Neuronal stem cell (in vitro differentiated cells): ENCODE measurements around the gene MAPK1.

Source experiments
- DNase-seq: peaks from one replicate; pipeline ENCODE4 v3.0.0-alpha.2; 2013; ENCODE audit warnings: low spot score
- H2AFZ ChIP-seq: one replicate; pipeline ENCODE4 v1.6.1; 2013; ENCODE audit warnings: mild to moderate bottlenecking, low read length, inconsistent platforms
- H2AK5ac ChIP-seq: 2 replicates; pipeline ENCODE4 v1.6.1; 2013; ENCODE audit warnings: low read depth, mild to moderate bottlenecking, inconsistent platforms, low read length, moderate library complexity, mixed read lengths
- H2BK120ac ChIP-seq: 2 replicates; pipeline ENCODE4 v1.6.1; 2013; ENCODE audit warnings: low read depth, mild to moderate bottlenecking, inconsistent platforms, low read length, moderate library complexity, mixed read lengths
- H2BK12ac ChIP-seq: one replicate; pipeline ENCODE4 v1.6.1; 2013; ENCODE audit warnings: low read length, inconsistent platforms
- H2BK15ac ChIP-seq: 2 replicates; pipeline ENCODE4 v1.6.1; 2013; ENCODE audit warnings: mild to moderate bottlenecking, low read length, inconsistent platforms, mixed read lengths
- H2BK5ac ChIP-seq: one replicate; pipeline ENCODE4 v1.6.1; 2013; ENCODE audit warnings: inconsistent platforms, mild to moderate bottlenecking, low read length, moderate library complexity
- H3K14ac ChIP-seq: one replicate; pipeline ENCODE4 v1.6.1; 2013; ENCODE audit warnings: low read length, inconsistent platforms
- H3K18ac ChIP-seq: 2 replicates; pipeline ENCODE4 v1.6.1; 2013; ENCODE audit warnings: low read length, inconsistent platforms
- H3K23ac ChIP-seq: 2 replicates; pipeline ENCODE4 v1.6.1; 2013; ENCODE audit warnings: low read depth, mild to moderate bottlenecking, mixed read lengths, low read length, inconsistent platforms; ENCODE audit not compliant: poor library complexity
- H3K27ac ChIP-seq: replicated peaks from 3 replicates; pipeline ENCODE4 v1.5.1; 2013; ENCODE audit warnings: low read length, inconsistent platforms
- H3K27me3 ChIP-seq, 3 experiments: 2 replicates each; pipeline ENCODE4 v1.6.1; 2013; ENCODE audit warnings: low read length in 3 of 3, mild to moderate bottlenecking in 2 of 3, inconsistent platforms in 1 of 3, low read depth in 1 of 3, mixed read lengths in 1 of 3, moderate library complexity in 1 of 3; ENCODE audit not compliant: control insufficient read depth in 3 of 3, insufficient read depth in 3 of 3
- H3K36me3 ChIP-seq, 2 donors: replicated peaks in 1 of 2; 2 replicates each; pipeline ENCODE4 v1.6.1; 2013; ENCODE audit warnings: low read length in 2 of 2; ENCODE audit not compliant: control insufficient read depth in 2 of 2, insufficient read depth in 2 of 2
- H3K4ac ChIP-seq: 2 replicates; pipeline ENCODE4 v1.6.1; 2013; ENCODE audit warnings: inconsistent platforms, mild to moderate bottlenecking, low read length, moderate library complexity
- H3K4me1 ChIP-seq, 2 donors: 1 replicate in 1 of 2; 2 replicates in 1 of 2; pipeline ENCODE4 v1.6.1; 2013; ENCODE audit warnings: low read length in 2 of 2, low read depth in 1 of 2; ENCODE audit not compliant: control insufficient read depth in 2 of 2, insufficient read depth in 1 of 2
- H3K4me2 ChIP-seq: one replicate; pipeline ENCODE4 v1.6.1; 2013; ENCODE audit warnings: mild to moderate bottlenecking, low read length, inconsistent platforms; ENCODE audit not compliant: insufficient read depth, poor library complexity, severe bottlenecking
- H3K4me3 ChIP-seq, 2 donors: 2 replicates each; pipeline ENCODE4 v1.5.1; 2013; ENCODE audit warnings: low read length in 2 of 2, mild to moderate bottlenecking in 2 of 2, inconsistent platforms in 1 of 2, moderate library complexity in 1 of 2
- H3K79me1 ChIP-seq: one replicate; pipeline ENCODE4 v1.6.1; 2013; ENCODE audit warnings: low read depth, mild to moderate bottlenecking, inconsistent platforms, low read length, moderate library complexity
- H3K9ac ChIP-seq: one replicate; pipeline ENCODE4 v1.6.1; 2013; ENCODE audit warnings: mild to moderate bottlenecking, low read depth, low read length, inconsistent platforms; ENCODE audit not compliant: poor library complexity
- H3K9me3 ChIP-seq, 2 donors: replicated peaks in 1 of 2; 2 replicates each; pipeline versions ENCODE3 to v1.6.1; 2013; ENCODE audit warnings: low read length in 2 of 2, mild to moderate bottlenecking in 2 of 2, inconsistent platforms in 1 of 2, low read depth in 1 of 2, mixed read lengths in 1 of 2, moderate library complexity in 1 of 2; ENCODE audit not compliant: control insufficient read depth in 2 of 2, insufficient read depth in 1 of 2
- H4K8ac ChIP-seq: one replicate; pipeline ENCODE4 v1.6.1; 2013; ENCODE audit warnings: low read depth, mild to moderate bottlenecking, inconsistent platforms, low read length, moderate library complexity
- H4K91ac ChIP-seq: one replicate; pipeline ENCODE4 v1.6.1; 2013; ENCODE audit warnings: low read length, low read depth, mild to moderate bottlenecking, inconsistent platforms; ENCODE audit not compliant: poor library complexity
- WGBS, 2 donors: extraction: QIAGEN DNeasy Blood & Tissue Kit; methylation state at CpG; one replicate each; pipeline ENCODE4 v1.1.7; 2013; ENCODE audit warnings: missing lambda C conversion rate in 2 of 2, mixed read lengths in 1 of 2; ENCODE audit not compliant: insufficient read length in 2 of 2, insufficient replicate concordance in 1 of 2; ENCODE audit errors: extremely low coverage in 2 of 2; 5-methylcytosine and 5-hydroxymethylcytosine counted together

The MAPK1 gene

GRCh38 chr22:21736084-21736642, 131.3 kb downstream of the MAPK1 start:
- Histone ChIP-seq H3K27ac (peak overlapping the region; percentile 67), H3K18ac (peak overlapping the region; percentile 99), H3K4me3 (peak overlapping the region; percentile 74 to 89), H3K4ac (no peak overlapping the region), H3K36me3 (peaks cover 0 to 18% of the 10 kb centered on the region in 2 donors), H3K23ac (peak overlapping the region; percentile 100), H3K9ac (peak overlapping the region; percentile 99), H4K8ac (peak overlapping the region; percentile 45), H3K14ac (peak overlapping the region; percentile 94), H2AFZ (peak overlapping the region; percentile 92), H3K79me1 (no peaks in the 10 kb centered on the region), H2BK12ac (peak overlapping the region; percentile 91), H4K91ac (no peak overlapping the region), H3K27me3 (peaks cover 0 to 17% (median 4%) of the 10 kb centered on the region in 3 experiments), H2BK15ac (peak overlapping the region; percentile 89), H3K4me1 (peaks cover 7 to 8% of the 10 kb centered on the region in 2 donors), H2BK120ac (no peak overlapping the region), H3K4me2 (peak overlapping the region; percentile 96), H3K9me3 (no peaks in the 10 kb centered on the region), H2BK5ac (peak overlapping the region; percentile 79), H2AK5ac (peak overlapping the region; percentile 67)
- DNase-seq, result no peak
- no CpG with 5 or more reads among the region's 65 CpGs for WGBS, 2 donors

- WGBS, 2 donors, result no CpG with 5 or more reads among the region's 102 CpGs
- peak; percentile 99 for DNase-seq
Measured at GRCh38 chr22:21735200-21736083, 132.0 kb downstream of the MAPK1 start, which contains the start of gene YPEL1. Gene YPEL1 (minus strand): TSS chr22:21735794. CDS start chr22:21710744, 25,050 bp downstream.

GRCh38 chr22:21734540-21735199, 132.8 kb downstream of the MAPK1 start:
- Histone ChIP-seq H3K27me3 (peaks cover 0 to 11% (median 2%) of the 10 kb centered on the region in 3 experiments), H3K9ac (no peak overlapping the region), H3K23ac (no peak overlapping the region), H3K79me1 (no peaks in the 10 kb centered on the region), H2BK15ac (no peak overlapping the region), H2BK5ac (no peak overlapping the region), H3K18ac (no peak overlapping the region), H3K9me3 (no peaks in the 10 kb centered on the region), H3K4me2 (peak overlapping the region; percentile 81), H3K4me1 (peaks cover 7 to 8% of the 10 kb centered on the region in 2 donors), H2BK120ac (no peak overlapping the region), H2AK5ac (no peak overlapping the region), H3K14ac (no peak overlapping the region), H2AFZ (peak overlapping the region; percentile 92), H2BK12ac (no peak overlapping the region), H4K8ac (no peak overlapping the region), H4K91ac (no peak overlapping the region), H3K36me3 (peaks cover 1 to 32% of the 10 kb centered on the region in 2 donors), H3K27ac (no peak overlapping the region), H3K4me3 (peak overlapping the region; percentile 55 to 94), H3K4ac (no peak overlapping the region)
- no CpG with 5 or more reads among the region's 8 CpGs for WGBS, 2 donors
- DNase-seq, result no peak

More at GRCh38 chr22:21735200-21736083, 132.0 kb downstream of the MAPK1 start, which contains the start of gene YPEL1:
- H4K91ac ChIP-seq, result peak within 1 kb of the TSS; percentile 14
- H3K36me3 ChIP-seq, result peaks cover under 1 to 25% of the 10 kb centered on the region in 2 donors
- peak within 1 kb of the TSS; percentile 99 for H3K18ac ChIP-seq
- H2BK12ac ChIP-seq, result peak within 1 kb of the TSS; percentile 91
- no peak within 1 kb of the TSS for H2BK120ac ChIP-seq
- H4K8ac ChIP-seq, result peak within 1 kb of the TSS; percentile 45
- H3K4me1 ChIP-seq, result peaks cover 7 to 8% of the 10 kb centered on the region in 2 donors
- H3K9ac ChIP-seq, result peak within 1 kb of the TSS; percentile 99
- peak within 1 kb of the TSS; percentile 67 for H2AK5ac ChIP-seq
- H3K4ac ChIP-seq, result no peak within 1 kb of the TSS
- H2AFZ ChIP-seq, result peak within 1 kb of the TSS; percentile 92
- peak within 1 kb of the TSS; percentile 94 for H3K14ac ChIP-seq
- H3K23ac ChIP-seq, result peak within 1 kb of the TSS; percentile 100
- H3K4me2 ChIP-seq, result peak within 1 kb of the TSS; percentile 96
- no peaks in the 10 kb centered on the region for H3K79me1 ChIP-seq
- H3K9me3 ChIP-seq, result no peaks in the 10 kb centered on the region
- H3K27ac ChIP-seq, result peak within 1 kb of the TSS; percentile 88
- peak within 1 kb of the TSS; percentile 89 for H2BK15ac ChIP-seq
- peak within 1 kb of the TSS; percentile 74 to 94 for H3K4me3 ChIP-seq
- H3K27me3 ChIP-seq, result peaks cover 0 to 15% (median 4%) of the 10 kb centered on the region in 3 experiments
- H2BK5ac ChIP-seq, result peak within 1 kb of the TSS; percentile 79
